HG02678 (cell line): ENCODE data around the gene DDN.
A peak's percentile ranks its signal among the peaks of the same experiment; 100 is the strongest.

Source experiments
- ATAC-seq: cut with Tn5 transposase; IDR thresholded peaks from one replicate; pipeline ENCODE4 v1.9.1; 2021; ENCODE audit warnings: mild to moderate bottlenecking, moderate library complexity; ENCODE audit not compliant: unreplicated experiment

The DDN gene

DNA sequence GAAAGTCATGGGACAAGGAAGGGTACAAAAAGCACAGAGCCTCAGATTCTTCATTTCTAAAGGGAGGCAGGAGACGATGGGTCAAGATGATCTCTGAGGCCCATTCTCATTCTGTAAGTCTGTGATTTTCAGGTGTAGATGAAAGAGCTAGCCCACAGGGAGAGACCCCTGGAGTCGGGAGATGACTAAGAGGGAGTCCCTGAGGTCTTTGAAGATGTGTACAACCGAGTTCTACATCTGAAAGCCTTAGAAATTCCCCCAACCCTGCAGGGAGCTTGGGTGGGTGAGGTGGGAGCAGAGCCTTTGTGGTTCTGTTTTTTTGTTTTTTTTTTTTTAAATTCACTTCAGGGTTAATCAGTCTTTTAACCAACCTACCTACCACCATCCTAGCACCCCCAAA is 30.7 kb downstream of the DDN start:
- no peak for ATAC-seq

DNA sequence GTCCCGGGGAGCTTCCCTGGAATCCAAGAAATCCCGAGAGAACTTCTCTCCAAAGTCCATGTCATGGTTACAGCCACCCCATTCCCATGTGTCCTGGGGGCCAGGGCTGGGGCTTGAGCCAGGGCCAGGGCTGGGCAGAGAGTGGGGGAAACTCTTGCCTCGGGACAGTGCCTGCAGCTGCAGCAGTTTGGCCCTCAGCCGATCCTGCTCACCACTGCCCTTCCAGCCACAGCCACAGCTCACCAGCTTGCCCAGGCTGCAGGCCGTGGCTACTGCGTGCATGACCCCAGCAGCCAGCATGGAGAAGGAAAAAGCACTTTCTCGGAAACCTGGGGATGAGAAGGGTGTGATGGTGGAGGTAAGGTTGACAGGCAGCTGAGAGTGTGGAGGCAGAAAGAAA is 31.2 kb downstream of the DDN start:
- ATAC-seq: no peak

DNA sequence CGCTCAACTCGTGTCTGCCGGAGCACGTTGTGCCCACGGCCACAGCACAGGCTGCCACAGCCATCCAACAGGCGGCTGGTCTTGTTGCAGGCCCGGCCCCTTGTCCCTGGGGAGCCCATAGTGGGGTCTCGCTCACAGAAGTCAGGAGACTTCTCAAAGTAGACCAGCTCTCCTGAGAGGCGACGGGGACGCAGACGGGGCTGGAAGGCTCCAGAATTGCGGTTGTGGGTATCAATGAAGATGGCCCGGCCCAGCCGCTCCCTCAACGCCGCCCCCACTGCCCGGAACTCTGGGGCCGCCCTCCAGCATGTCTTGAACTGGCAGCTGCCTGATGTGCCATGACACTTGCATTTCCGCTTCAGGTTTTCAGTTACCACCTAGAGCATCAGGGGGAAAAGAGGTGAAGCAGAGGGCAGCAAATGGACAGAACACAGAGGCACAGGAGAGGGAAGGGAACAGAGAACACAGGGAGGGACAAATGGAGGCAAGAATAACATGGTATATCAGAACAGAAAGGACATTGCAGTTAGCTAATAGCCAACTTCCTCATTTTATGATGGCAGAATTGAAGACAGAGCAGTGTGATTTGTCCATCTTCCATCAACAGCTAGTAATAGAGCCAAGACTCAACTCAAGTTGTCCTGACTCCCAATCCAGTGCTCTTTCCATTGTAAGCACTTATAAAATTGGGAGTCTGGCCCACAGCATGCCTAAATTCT is 32.8 kb downstream of the DDN start:
- no peak for ATAC-seq

DNA sequence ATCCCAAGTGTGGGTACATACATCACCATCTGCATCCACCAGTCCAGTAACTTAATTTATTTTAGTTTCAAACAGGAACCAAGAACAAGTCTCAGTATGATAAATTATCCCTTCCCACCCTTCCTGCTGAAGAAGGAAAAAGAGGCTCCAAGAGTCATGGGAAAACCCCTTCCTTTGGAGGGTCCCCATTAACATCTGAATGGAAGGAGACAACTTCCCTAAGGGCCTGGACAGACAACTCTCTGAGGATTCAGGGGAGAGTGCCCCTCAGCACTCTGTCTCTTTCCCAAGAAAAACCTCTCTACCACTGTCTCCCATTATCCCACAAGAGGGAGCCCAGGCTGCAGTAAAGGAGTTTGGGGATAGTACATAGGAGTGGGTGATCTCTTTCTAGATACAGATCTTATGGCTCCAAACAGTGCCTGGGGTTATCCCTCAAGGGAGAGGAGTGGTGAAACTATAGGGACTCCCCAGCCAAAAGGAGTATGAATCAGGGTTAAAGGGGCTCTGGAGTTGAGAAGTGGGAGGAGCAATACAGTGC is 33.8 kb downstream of the DDN start:
- ATAC-seq: no peak

DNA sequence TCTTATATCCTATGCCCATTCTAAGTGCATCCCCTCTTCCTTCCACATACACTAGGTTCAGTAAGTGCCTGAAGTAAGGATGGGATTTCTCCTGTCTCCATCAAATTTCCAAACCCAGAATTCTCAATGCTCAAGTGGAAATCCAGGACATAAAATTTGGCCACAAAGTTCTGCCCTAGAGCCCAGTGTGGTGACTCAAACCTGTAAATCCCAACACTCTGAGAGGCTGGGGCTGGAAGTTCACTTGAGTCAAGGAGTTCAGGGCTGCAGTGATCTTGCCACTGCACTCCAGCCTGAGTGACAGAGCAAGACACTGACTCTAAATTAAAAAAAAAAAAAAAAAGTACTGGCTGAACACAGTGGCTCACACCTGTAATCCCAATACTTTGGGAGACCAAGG is 37.4 kb downstream of the DDN start:
- ATAC-seq: no peak

DNA sequence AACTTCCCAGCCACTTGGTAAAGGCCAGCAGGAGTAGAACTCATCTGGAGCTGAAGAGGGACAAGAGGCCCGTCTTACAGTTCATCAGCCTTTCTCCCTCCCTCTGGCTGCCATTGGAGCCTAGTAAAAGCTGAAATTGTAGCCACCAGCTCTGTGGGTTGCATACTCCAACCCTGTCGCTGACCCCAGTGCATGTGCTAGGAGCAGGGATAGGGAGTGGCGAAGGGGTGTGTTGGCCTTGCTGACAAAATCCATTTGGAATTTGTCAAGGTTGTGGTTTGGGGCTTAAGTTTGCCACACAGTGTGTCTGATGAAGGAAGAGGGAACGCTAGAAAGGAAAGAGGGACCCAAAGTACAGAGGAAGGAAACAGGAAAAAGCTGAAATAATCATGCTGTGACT is 37.8 kb downstream of the DDN start:
- ATAC-seq: no peak

DNA sequence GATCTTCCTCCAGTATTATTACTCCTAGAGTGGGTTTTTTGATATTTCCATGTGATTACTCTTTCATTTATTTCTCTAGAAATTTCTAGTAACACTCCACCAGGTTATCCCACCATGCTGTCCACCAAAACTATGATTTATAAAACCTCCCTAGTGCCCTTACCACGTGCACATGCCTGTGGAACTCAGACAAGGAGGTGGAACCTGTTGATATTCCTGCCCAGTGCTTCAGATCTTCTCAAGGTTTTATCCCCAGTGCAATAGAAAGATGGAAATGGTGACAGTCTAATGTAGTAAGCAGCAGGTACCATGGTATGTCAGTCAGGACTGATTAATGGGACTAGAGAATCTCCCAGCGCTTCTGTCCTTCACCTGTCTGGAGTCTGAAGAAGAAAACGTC is 38.3 kb downstream of the DDN start:
- ATAC-seq: no peak

DNA sequence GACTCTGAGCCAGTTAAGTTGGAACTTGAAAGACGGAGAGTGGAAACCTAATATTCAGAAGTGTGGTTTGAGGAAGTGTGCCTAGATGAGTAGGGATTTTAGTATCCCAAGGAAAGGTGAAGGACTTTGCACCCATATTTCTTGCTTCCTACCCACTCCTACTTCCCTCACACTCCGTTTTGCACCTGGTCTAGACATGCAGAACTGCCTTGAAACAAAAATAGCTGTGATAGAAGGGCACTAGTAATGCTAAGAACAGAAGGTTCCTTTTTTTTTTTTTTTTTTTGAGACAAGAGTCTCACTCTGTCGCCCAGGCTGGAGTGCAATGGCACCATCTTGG is 41.2 kb downstream of the DDN start:
- no peak for ATAC-seq

DNA sequence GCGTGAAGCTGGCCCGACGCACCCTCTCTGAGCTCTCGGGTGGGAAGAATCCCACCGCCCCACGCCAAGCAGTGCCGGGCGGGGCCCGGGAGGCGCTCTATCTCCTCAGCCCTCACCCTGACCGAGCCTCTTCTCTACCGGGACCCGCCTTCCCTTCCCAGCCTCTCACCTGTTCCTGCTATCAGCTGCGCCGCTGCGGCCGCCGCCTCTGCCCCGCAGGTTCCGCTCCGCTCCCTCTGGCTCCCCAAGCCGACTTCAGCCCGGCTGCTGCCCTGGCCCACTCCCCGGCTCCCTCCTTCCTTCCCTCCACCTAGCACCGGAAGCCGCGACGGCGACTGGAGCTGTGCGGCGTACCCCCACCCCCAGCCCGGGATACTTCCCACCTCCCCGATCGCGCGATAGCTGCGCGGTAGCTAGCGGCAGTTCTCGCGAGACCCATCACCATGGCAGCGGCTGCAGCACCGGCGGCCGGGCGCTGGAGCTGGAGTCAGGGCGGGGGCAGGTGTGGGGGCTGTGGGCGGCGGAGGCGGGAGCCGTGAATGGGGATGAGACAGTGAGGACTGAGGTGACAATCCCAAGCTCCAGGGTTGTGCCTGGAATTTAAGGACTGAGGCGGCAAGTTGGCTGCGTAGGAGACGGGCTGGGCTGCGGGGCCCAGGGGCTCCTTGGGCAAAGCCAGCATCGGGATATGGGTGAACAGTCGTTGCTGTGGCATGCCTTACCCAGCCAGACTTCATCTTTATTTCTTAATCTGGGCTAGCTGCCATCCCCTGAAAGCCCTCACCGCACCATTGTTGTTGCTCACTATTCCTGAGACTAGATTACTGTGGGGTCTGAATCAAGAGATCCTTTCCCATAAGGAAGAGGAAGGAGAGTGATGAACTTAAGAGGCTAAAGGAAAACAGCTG is 41.8 kb downstream of the DDN start, which contains the start of gene ARF3:
ARF3 (minus strand) TSS at position 347 of the 908 bp plus-strand sequence. CDS start 16,392 bp downstream, outside the sequence.
- peak; percentile 92 for ATAC-seq

DNA sequence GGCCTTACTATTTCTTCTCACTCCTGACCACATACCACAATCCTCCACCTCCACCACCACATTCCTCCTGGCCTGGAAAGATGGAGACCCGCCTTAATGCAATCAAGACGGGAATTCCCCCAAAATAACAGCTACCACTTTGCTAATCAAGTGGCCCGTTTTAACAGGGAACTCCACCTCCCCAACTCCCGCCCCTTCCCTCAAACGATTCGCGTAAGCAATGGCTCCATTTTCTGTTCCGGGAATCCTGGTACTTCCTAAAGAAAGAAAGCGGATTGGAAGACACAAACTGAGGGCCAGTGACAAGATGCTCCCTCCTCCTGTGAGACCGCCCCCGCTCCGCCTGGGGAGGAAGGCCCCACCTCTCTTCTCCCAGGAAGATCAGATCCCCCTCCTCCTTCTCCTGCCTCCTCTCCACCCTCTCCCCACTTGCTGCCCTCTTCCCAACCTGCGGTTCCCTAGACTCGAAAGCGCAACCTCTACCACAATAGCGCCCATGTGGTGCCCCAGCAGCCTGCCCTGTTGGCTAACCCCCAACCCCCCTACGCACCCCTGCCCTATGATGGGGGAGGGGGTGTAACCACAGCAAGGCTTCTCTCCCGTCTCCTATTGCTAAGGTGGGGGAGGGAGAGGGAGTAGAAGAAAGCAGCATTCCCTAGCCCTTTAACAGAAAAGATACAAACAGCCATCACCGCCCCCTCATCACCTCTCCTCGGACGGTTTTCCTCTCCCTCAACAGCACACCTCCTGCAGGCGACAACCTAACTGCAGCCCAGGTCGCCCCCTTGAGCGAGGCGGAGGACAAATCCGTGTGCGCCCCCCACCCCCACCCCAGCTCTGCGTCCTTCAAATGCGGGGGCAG is 42.7 kb downstream of the DDN start:
- peak; percentile 9 for ATAC-seq

DNA sequence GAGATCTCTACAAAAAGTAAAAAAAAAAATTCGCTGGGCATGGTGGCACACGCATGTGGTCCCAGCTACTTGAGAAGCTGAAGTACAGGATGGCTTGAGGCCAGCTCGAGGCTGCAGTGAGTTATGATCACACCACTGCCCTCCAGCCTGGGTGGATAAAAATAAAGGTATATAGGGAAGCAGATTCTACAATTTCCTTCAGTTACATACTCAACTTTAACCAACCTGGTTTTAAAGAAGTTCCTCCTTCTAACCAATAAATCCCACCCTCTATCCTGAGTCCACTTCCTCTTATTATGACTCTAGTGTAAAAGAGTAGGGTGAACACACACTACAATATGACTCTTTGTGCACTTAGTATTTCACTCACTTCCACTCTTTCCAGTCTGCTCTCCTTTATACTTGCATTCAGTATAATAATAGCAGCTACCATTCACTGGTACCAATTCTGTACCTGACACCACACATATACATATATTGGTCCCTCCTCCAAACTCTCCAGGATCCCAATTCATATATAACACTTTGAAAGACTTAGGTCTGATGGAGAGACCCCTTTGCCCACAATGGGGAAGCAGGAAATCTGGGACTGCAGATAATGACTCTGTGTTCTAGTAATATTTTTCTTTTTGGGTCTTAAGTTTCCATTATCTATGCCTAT is 44.2 kb downstream of the DDN start:
- no peak for ATAC-seq

DNA sequence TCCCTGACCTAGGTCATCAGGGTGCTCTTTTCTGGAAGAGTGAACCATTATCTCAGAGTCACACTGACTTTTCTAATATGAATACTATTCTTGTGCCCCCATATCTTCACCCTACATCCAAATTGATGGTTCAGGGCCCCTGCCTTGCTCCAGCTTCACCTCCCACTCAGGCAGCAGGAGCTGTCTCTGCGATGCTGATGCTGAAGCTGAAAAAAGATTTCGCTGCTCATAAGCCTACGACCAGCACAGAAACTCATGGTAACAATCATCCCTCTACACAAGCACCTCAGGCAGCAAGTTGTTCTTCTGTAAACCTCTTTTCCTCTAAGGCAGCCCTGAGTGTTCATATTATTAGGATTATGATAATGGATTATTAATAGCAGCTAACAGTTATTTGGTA is 45.1 kb downstream of the DDN start:
- ATAC-seq: no peak

DNA sequence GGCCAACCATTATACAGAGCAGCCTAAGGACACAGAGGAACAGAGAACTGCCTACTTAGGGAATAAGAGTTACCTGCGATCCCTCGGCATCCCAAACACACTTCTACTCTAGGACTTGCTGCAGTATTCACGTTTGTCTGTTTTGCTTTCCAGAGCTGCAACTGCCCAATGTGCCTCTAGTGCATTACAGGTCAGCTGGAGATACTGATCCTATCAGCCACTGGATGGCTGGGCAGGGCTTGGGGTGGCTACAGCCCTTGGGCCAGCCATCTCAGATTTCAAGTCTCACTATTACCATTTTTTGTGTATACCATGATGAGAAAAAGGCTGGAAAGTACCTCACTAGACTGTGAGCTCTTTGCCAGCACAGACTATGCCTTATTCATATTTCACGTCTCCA is 46.5 kb downstream of the DDN start:
- ATAC-seq: no peak

DNA sequence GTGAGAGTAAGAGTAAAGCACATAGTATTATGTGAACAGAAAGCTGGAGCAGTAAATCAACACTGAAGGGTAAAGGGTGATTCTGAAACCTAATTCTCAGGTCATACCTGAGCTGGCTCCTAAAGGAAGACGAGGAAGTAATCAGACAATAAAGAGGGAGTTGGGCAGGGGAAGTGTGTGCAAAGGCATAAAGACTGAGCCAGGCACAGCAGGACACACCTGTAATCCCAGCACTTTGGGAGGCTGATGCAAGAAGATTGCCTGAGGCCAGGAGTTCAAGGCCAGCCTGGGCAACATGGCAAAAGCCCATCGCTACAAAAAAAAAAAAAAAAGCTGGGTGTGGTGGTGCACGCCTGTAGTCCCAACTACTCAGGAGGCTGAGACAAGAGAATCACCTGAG is 51.4 kb downstream of the DDN start:
- no peak for ATAC-seq

DNA sequence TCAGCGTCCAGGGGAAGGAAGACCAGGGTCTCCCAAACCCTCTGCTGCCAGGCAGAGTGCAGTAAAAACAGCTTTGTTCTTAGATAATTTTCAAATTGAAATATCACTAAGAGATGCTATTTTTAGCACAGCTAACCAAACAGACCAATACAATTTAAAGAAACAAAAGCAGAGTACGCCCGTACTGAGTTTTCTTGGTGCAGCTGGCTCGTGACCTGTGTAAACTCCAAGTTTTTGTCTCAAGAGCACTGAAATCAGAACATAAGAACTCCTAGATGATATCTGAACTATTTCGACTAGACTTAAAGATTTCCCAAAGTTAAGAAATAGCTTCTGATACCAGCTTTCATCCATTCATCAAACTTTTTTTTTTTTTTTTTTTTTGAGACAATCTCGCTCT is 52.2 kb downstream of the DDN start:
- ATAC-seq: no peak

DNA sequence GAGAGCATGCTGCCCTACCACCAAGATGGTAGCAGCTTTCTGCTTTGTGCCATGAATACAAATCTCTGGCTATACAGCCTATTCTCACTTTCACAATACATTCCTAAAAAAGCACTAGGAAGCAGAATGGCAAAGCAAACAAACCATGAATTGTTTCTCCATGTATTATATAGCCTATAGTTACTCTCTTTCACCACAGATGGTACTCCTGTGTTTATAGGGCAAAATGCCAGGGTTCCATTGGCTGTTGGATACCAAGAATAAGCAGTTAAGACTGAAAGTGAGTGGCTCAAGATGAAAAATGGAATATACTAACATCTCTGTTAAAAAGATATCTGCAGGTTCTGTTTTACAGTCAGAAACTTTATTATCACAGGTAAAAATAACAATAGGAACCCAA is 53.0 kb downstream of the DDN start:
- no peak for ATAC-seq
